Measurements from ENCODE around the gene MDFI. TPM values are rescaled to one million over a fixed set of nuclear protein-coding genes. Genes with fewer than 3 reads are reported as not detected.

MDFI gene
- polyA plus RNA-seq, 2 of the 4 experiments (the other 2 are of a cell fraction): 0.06 to 0.30 TPM

DNA sequence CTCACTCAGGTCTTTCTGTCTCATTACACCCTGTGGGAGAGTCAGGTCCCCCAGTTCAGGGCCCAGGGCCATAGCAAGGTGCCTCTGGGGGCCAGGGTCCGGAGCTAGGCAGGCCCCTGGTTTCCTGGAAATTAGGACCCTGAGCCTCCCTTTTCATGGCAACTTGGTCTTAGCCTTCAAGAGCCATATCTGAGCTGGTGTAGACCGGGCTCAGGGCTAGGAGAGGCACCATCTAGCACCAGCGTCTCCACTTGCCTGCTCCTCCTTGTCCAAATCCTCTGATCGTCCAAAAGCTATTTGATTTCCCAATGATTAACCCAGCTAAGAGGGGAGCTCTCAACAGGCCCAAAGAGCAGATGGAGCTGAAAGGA, 5.6 kb downstream of the MDFI start:
- TF ChIP-seq, protein P1, sequence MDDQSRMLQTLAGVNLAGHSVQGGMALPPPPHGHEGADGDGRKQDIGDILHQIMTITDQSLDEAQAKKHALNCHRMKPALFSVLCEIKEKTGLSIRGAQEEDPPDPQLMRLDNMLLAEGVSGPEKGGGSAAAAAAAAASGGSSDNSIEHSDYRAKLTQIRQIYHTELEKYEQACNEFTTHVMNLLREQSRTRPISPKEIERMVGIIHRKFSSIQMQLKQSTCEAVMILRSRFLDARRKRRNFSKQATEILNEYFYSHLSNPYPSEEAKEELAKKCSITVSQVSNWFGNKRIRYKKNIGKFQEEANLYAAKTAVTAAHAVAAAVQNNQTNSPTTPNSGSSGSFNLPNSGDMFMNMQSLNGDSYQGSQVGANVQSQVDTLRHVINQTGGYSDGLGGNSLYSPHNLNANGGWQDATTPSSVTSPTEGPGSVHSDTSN (IDR thresholded peaks at IDR 0.05): no peak
- no peak for TF ChIP-seq RAD21 (conservative IDR thresholded peaks at IDR 0.05 in 1 of 2, IDR thresholded peaks at IDR 0.05 in 1 of 2)
- H3K4me1 ChIP-seq: no peaks in the 10 kb centered on the region; the same call in 2 of the 3 replicates
- CTCF ChIA-PET: no interaction called here
- no peak overlapping the region for H3K4me3 ChIP-seq
- no peak for DNase-seq (ENCODE audit: low read depth in 1 of 2, low spot score in 1 of 2)
- H3K27ac ChIP-seq: no peak overlapping the region
- H3K9me3 ChIP-seq: no peaks in the 10 kb centered on the region
- POLR2A ChIA-PET: no interaction called here
- 69% methylated on average over 2 of the region's 4 CpGs for WGBS (ENCODE audit: missing lambda C conversion rate)
- H3K4me2 ChIP-seq: no peak overlapping the region
- FAIRE-seq: no peak
- no peak for ATAC-seq

DNA sequence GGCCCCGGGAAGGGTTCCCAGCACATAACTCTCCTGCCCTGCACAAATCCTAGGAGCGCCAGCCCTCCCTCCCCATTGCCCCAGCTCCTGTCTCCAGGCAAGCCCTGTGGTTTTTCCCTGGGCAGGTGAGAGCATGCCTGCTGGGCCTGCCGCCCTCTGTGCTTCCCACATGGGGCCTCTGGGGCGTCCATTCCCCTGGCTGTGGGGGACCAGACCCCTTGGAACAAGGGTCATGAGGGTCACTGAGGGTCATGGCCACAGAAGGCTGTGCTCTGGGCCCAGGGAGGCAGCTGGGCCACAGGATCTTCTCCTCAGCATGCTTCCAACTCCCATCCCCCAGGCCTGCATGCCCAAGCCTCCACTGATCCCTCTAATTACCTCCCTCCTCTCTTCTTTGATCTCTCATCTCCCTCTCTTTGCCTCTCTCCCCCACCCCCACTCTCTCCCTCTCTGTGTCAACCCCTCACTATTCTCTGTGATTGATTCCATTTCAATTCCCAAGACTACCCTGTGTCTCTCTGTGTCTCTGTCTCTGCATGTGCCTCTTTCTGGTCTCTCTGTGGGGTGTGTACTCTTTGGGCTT, 6.1 kb downstream of the MDFI start:
- no peaks in the 10 kb centered on the region for H3K9me3 ChIP-seq
- no peaks in the 10 kb centered on the region; the same call in 2 of the 3 replicates for H3K4me1 ChIP-seq
- DNase-seq (ENCODE audit: low read depth in 1 of 2, low spot score in 1 of 2) (no peak), FAIRE-seq (no peak), ATAC-seq (no peak)
- H3K4me3 ChIP-seq: no peak overlapping the region
- no peak overlapping the region for H3K4me2 ChIP-seq
- CTCF ChIA-PET: no interaction called here
- WGBS (ENCODE audit: missing lambda C conversion rate): 82% methylated on average over 2 of the region's 4 CpGs
- no peak overlapping the region for H3K27ac ChIP-seq
- no peak for TF ChIP-seq NR3C1 (IDR thresholded peaks at IDR 0.05)
- TF ChIP-seq HEYL (CRISPR knock-in tag; IDR thresholded peaks at IDR 0.05): no peak
- no peak for TF ChIP-seq HOXB13 (CRISPR knock-in tag; IDR thresholded peaks at IDR 0.05; ENCODE audit: low read depth)
- TF ChIP-seq, protein P2, sequence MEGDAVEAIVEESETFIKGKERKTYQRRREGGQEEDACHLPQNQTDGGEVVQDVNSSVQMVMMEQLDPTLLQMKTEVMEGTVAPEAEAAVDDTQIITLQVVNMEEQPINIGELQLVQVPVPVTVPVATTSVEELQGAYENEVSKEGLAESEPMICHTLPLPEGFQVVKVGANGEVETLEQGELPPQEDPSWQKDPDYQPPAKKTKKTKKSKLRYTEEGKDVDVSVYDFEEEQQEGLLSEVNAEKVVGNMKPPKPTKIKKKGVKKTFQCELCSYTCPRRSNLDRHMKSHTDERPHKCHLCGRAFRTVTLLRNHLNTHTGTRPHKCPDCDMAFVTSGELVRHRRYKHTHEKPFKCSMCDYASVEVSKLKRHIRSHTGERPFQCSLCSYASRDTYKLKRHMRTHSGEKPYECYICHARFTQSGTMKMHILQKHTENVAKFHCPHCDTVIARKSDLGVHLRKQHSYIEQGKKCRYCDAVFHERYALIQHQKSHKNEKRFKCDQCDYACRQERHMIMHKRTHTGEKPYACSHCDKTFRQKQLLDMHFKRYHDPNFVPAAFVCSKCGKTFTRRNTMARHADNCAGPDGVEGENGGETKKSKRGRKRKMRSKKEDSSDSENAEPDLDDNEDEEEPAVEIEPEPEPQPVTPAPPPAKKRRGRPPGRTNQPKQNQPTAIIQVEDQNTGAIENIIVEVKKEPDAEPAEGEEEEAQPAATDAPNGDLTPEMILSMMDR (IDR thresholded peaks at IDR 0.05): no peak
- TF ChIP-seq RFX5 (IDR thresholded peaks at IDR 0.05): no peak
- no peak for TF ChIP-seq NFE2L2 (conservative IDR thresholded peaks at IDR 0.05; ENCODE audit: low read length)
- no peak for TF ChIP-seq EHF (CRISPR knock-in tag; IDR thresholded peaks at IDR 0.05)
- no peak for TF ChIP-seq BHLHE40 (IDR thresholded peaks at IDR 0.05; ENCODE audit: low read depth, low read length)
- TF ChIP-seq CBX8 (IDR thresholded peaks at IDR 0.05): no peak
- TF ChIP-seq EP300 (IDR thresholded peaks at IDR 0.05): no peak
- TF ChIP-seq KDM5A (IDR thresholded peaks at IDR 0.05): no peak
- no peak for TF ChIP-seq POLR2AphosphoS2 (conservative IDR thresholded peaks at IDR 0.05; ENCODE audit: low read length)
- no peak for TF ChIP-seq TP53 (CRISPR knock-in tag; IDR thresholded peaks at IDR 0.05)
- TF ChIP-seq EHMT2 (IDR thresholded peaks at IDR 0.05; ENCODE audit: low read depth): no peak
- no peak for TF ChIP-seq JUNB (IDR thresholded peaks at IDR 0.05)
- TF ChIP-seq KDM1A (IDR thresholded peaks at IDR 0.05; ENCODE audit: low read depth): no peak
- no peak for TF ChIP-seq ZFP36 (IDR thresholded peaks at IDR 0.05; ENCODE audit: borderline replicate concordance, partially characterized antibody)
- TF ChIP-seq ZC3H11A (IDR thresholded peaks at IDR 0.05): no peak
- TF ChIP-seq, protein P3, sequence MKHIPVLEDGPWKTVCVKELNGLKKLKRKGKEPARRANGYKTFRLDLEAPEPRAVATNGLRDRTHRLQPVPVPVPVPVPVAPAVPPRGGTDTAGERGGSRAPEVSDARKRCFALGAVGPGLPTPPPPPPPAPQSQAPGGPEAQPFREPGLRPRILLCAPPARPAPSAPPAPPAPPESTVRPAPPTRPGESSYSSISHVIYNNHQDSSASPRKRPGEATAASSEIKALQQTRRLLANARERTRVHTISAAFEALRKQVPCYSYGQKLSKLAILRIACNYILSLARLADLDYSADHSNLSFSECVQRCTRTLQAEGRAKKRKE (CRISPR knock-in tag; IDR thresholded peaks at IDR 0.05; ENCODE audit: low read depth): no peak
- POLR2A ChIA-PET: no interaction called here

DNA sequence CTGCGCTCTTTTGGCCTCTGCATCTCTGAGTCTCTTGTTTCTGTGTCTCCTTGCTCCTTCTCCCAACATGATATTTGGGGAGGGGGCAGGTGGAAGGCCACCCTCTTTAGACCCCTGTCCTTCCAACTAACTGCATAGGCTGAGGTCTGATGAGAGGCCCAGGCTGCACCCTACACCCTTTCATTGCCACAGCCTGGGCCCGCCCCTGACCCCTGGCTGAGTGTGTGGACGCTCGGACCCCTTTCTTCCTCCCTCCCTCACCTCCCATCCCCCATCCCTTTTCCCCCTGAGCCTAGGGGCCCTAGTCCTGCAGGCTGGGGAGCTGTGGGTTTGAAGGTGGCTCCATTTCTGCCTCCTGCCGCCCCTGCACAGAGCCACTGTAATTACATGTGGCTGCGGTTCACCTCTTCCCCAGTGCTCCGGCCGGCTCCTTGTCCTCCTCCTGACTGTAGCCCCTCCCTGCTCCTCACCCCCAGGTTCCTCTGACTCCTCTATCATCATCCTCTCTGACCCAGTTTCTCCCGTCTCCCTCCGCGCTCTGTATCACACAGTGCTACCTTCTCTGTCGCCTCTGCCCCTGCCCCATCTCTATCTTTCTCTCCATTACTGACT, 6.8 kb downstream of the MDFI start:
- no peaks in the 10 kb centered on the region; the same call in 2 of the 3 replicates for H3K4me1 ChIP-seq
- 80% methylated on average over 12 of the region's 12 CpGs for WGBS (ENCODE audit: missing lambda C conversion rate)
- no peak overlapping the region for H3K4me2 ChIP-seq
- ATAC-seq (no peak), FAIRE-seq (no peak), DNase-seq (ENCODE audit: low read depth in 1 of 2, low spot score in 1 of 2) (no peak)
- no peak overlapping the region for H3K27ac ChIP-seq
- ChIA-PET POLR2A (no interaction called here), CTCF (no interaction called here)
- H3K4me3 ChIP-seq: no peak overlapping the region
- H3K9me3 ChIP-seq: no peaks in the 10 kb centered on the region
- TF ChIP-seq HDAC2 (IDR thresholded peaks at IDR 0.05) (no peak), SREBF2 (IDR thresholded peaks at IDR 0.05) (no peak), MAFK (IDR thresholded peaks at IDR 0.05; ENCODE audit: partially characterized antibody) (no peak), JUNB (IDR thresholded peaks at IDR 0.05) (no peak), RFX5 (IDR thresholded peaks at IDR 0.05) (no peak), NPAS2 (CRISPR knock-in tag; IDR thresholded peaks at IDR 0.05; ENCODE audit: borderline replicate concordance) (no peak), ZNF302 (CRISPR knock-in tag; IDR thresholded peaks at IDR 0.05) (no peak), ZSCAN20 (CRISPR knock-in tag; IDR thresholded peaks at IDR 0.05) (no peak), MAZ (IDR thresholded peaks at IDR 0.05; ENCODE audit: borderline replicate concordance, low read depth, low read length) (no peak), RARB (CRISPR knock-in tag; IDR thresholded peaks at IDR 0.05) (no peak), HOXA7 (CRISPR knock-in tag; IDR thresholded peaks at IDR 0.05) (no peak), ESRRA (IDR thresholded peaks at IDR 0.05; ENCODE audit: borderline replicate concordance, low read length) (no peak)
- TF ChIP-seq, protein P4, sequence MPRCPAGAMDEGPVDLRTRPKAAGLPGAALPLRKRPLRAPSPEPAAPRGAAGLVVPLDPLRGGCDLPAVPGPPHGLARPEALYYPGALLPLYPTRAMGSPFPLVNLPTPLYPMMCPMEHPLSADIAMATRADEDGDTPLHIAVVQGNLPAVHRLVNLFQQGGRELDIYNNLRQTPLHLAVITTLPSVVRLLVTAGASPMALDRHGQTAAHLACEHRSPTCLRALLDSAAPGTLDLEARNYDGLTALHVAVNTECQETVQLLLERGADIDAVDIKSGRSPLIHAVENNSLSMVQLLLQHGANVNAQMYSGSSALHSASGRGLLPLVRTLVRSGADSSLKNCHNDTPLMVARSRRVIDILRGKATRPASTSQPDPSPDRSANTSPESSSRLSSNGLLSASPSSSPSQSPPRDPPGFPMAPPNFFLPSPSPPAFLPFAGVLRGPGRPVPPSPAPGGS (IDR thresholded peaks at IDR 0.05): no peak
